ENCODE results near the gene RSKR.
A peak's percentile ranks its signal among the peaks of the same experiment; 100 is the strongest.

The RSKR gene

DNA sequence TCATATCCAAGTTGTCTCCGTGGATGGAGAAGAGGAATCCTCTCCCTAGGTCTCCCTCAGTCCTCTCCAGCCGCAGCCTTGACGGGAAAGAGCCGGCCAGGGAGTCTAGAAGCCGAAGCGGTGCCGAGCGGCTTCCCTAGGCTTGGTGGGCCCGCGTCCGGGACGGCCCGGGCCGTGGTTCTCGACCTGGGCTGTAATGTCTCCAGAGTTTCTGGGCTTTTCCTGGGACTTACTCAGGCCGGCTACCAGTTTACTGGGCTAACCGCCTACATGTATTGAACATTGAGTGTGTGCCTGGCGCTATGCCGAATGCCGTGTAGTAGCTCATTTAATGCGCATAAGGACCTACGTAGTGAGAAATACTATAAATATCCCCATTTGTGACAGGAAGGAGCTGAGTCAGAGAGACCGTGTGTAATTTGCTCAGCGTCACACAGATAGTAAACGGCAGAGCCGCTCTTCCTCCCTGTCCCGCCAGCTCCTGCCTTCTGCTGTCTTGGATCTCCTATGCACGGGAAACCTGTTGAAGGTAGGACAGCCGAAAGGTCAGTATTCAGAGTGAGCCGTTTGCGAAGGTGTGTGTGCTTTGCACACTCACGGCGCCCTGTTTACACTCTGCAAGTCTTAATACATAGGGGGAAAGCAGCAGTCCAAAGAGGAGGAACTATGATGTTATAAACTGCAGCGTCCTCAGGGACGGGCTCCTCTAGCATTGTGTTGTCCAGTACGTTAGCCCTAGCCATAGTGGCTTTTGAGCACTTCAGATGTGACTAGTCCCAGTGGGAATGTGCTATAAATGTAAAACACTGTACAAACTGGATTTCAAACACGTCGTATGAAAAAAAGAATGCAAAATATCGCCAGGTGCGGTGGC, 14.4 kb downstream of the RSKR start:
- Histone ChIP-seq H2AFZ (ENCODE audit: low read length) (peak overlapping the region; percentile 66), H3K4me1 (ENCODE audit: low read length) (peaks cover 9% of the 10 kb centered on the region; the same call in 1 of the 2 replicates), H3K4me2 (ENCODE audit: low read depth, low read length) (peak overlapping the region; percentile 77), H3K27me3 (replicated peaks; ENCODE audit: insufficient read depth, low read length) (no peaks in the 10 kb centered on the region), H3K27ac (ENCODE audit: low read length) (peak overlapping the region; percentile 91), H3K9me2 (replicated peaks; ENCODE audit: insufficient read depth, low read length) (no peaks in the 10 kb centered on the region), H3K4me3 (ENCODE audit: low read length) (peak overlapping the region; percentile 77), H3K9me3 (replicated peaks; ENCODE audit: insufficient read depth, low read length) (no peaks in the 10 kb centered on the region), H3K79me2 (ENCODE audit: low read length) (peaks cover 37% of the 10 kb centered on the region), H3K9ac (ENCODE audit: low read length) (peak overlapping the region; percentile 82), H4K20me1 (ENCODE audit: insufficient read depth, low read length) (no peaks in the 10 kb centered on the region), H3F3A (ENCODE audit: insufficient read depth, low read length) (peaks cover 16% of the 10 kb centered on the region), H3K36me3 (replicated peaks; ENCODE audit: insufficient read depth, low read length) (no peaks in the 10 kb centered on the region; the same call in 1 of the 2 replicates)
- DNase-seq, result peak; percentile 87
- no peak for TF ChIP-seq EZH2phosphoT487 (IDR thresholded peaks at IDR 0.05; ENCODE audit: low read length)
- no peak for TF ChIP-seq EZH2 (optimal IDR thresholded peaks at IDR 0.05; ENCODE audit: low read depth, low read length)
- TF ChIP-seq, protein P1, sequence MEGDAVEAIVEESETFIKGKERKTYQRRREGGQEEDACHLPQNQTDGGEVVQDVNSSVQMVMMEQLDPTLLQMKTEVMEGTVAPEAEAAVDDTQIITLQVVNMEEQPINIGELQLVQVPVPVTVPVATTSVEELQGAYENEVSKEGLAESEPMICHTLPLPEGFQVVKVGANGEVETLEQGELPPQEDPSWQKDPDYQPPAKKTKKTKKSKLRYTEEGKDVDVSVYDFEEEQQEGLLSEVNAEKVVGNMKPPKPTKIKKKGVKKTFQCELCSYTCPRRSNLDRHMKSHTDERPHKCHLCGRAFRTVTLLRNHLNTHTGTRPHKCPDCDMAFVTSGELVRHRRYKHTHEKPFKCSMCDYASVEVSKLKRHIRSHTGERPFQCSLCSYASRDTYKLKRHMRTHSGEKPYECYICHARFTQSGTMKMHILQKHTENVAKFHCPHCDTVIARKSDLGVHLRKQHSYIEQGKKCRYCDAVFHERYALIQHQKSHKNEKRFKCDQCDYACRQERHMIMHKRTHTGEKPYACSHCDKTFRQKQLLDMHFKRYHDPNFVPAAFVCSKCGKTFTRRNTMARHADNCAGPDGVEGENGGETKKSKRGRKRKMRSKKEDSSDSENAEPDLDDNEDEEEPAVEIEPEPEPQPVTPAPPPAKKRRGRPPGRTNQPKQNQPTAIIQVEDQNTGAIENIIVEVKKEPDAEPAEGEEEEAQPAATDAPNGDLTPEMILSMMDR (IDR thresholded peaks at IDR 0.05; ENCODE audit: low read length), result no peak

DNA sequence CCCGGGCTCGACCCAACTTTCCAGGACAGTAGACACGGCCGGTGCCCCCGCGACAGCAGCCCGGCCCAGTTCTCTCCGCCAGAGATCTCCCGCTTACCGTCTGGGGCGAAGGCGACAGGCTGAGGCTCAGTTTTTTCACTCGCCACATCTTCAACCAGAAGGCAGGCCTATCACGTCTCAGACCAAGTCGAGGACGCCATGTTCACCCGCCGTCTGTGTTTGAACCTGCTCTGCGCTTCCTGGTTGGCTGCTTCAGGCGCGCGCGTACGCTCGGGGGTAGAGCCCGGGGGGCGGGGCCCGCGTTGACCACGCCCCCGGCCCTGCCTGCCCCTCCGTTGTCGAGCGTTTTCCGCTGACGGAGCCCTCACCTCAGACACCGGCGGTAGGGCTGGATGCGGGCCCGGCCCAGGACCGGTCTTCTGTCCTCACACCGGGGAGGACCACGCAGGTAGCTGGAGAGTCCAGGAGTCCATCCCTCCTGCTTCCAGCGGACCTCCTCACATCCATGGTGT, 15.1 kb downstream of the RSKR start, which contains the start of gene SPAG5:
Gene SPAG5 (minus strand): TSS at position 227 of the 512 bp plus-strand sequence. CDS start 79 bp downstream, at position 148.
- H3K9me2 ChIP-seq (replicated peaks; ENCODE audit: insufficient read depth, low read length), result no peaks in the 10 kb centered on the region
- H3K27me3 ChIP-seq (replicated peaks; ENCODE audit: insufficient read depth, low read length), result no peaks in the 10 kb centered on the region
- DNase-seq, result peak; percentile 96
- H3K4me2 ChIP-seq (ENCODE audit: low read depth, low read length), result peak within 1 kb of the TSS; percentile 77
- peak within 1 kb of the TSS; percentile 77 for H3K4me3 ChIP-seq (ENCODE audit: low read length)
- peaks cover 16% of the 10 kb centered on the region for H3F3A ChIP-seq (ENCODE audit: insufficient read depth, low read length)
- peak within 1 kb of the TSS; percentile 82 for H3K9ac ChIP-seq (ENCODE audit: low read length)
- no peaks in the 10 kb centered on the region for H4K20me1 ChIP-seq (ENCODE audit: insufficient read depth, low read length)
- H2AFZ ChIP-seq (ENCODE audit: low read length), result peak within 1 kb of the TSS; percentile 69
- H3K9me3 ChIP-seq (replicated peaks; ENCODE audit: insufficient read depth, low read length), result no peaks in the 10 kb centered on the region
- TF ChIP-seq EZH2phosphoT487 (IDR thresholded peaks at IDR 0.05; ENCODE audit: low read length), result no peak
- TF ChIP-seq EZH2 (optimal IDR thresholded peaks at IDR 0.05; ENCODE audit: low read depth, low read length), result no peak
- TF ChIP-seq, protein P1 (IDR thresholded peaks at IDR 0.05; ENCODE audit: low read length), result no peak
- no peaks in the 10 kb centered on the region; the same call in 1 of the 2 replicates for H3K36me3 ChIP-seq (replicated peaks; ENCODE audit: insufficient read depth, low read length)
- H3K27ac ChIP-seq (ENCODE audit: low read length), result peak within 1 kb of the TSS; percentile 91
- peaks cover 9% of the 10 kb centered on the region; the same call in 1 of the 2 replicates for H3K4me1 ChIP-seq (ENCODE audit: low read length)
- H3K79me2 ChIP-seq (ENCODE audit: low read length), result peaks cover 42% of the 10 kb centered on the region

DNA sequence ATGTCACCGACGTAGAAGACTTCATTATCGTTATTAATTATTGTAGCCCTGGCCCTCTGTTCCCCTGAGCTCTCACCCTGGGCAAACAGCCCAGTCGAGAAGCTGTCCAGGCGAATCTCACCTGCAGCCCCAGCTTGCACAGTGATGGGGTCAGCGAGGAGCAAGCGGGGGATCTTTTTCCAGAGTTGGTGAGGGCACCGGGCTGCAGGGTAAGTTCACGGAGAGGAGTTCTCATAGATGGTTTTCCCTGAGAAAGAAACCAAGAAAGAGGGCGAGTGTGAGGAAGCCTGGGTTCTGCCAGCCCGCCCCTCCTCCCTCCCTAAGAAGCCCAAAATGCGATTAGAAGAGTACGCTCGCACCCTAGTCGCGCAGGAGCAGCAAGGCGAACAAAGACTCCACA, 15.6 kb downstream of the RSKR start:
- peak overlapping the region; percentile 82 for H3K9ac ChIP-seq (ENCODE audit: low read length)

More for the DNA sequence above, 15.6 kb downstream of the RSKR start:
- Histone ChIP-seq H3K27ac (ENCODE audit: low read length) (peak overlapping the region; percentile 91; the same call in 1 of the 2 replicates), H3K36me3 (replicated peaks; ENCODE audit: insufficient read depth, low read length) (no peaks in the 10 kb centered on the region; the same call in 1 of the 2 replicates), H3F3A (ENCODE audit: insufficient read depth, low read length) (peaks cover 16% of the 10 kb centered on the region), H3K4me2 (ENCODE audit: low read depth, low read length) (peak overlapping the region; percentile 77), H3K9me3 (replicated peaks; ENCODE audit: insufficient read depth, low read length) (no peaks in the 10 kb centered on the region), H3K9me2 (replicated peaks; ENCODE audit: insufficient read depth, low read length) (no peaks in the 10 kb centered on the region), H3K4me3 (ENCODE audit: low read length) (peak overlapping the region; percentile 77), H3K4me1 (ENCODE audit: low read length) (peaks cover 9% of the 10 kb centered on the region; the same call in 1 of the 2 replicates), H3K79me2 (ENCODE audit: low read length) (peaks cover 44% of the 10 kb centered on the region), H2AFZ (ENCODE audit: low read length) (peak overlapping the region; percentile 69), H3K27me3 (replicated peaks; ENCODE audit: insufficient read depth, low read length) (no peaks in the 10 kb centered on the region), H4K20me1 (ENCODE audit: insufficient read depth, low read length) (no peaks in the 10 kb centered on the region)
- TF ChIP-seq, protein P1 (IDR thresholded peaks at IDR 0.05; ENCODE audit: low read length), result no peak
- DNase-seq, result no peak
